Spleen (tissue), 11 donors: ENCODE results near the gene CTNNA2. TPM values are rescaled to one million over a fixed set of nuclear protein-coding genes. Genes with fewer than 3 reads are reported as not detected.
"Not testable (repeated sequence)": the region's sequence is repeated elsewhere in the genome, so short reads cannot be mapped to it uniquely, and the experiment has no call there.

Experiments used
- DNase-seq: peaks from one replicate; pipeline ENCODE4 v3.0.0-alpha.2; 2020
- H3K27ac ChIP-seq, 8 donors: fragments of 200-600 bp; sonication (generic) in 7 of 8; 1 replicate in 4 of 8; 2 replicates in 4 of 8; pipeline versions ENCODE4 v1.5.0 to v1.8.0; 2016 to 2021; ENCODE audit warnings: inconsistent platforms in 4 of 8, mild to moderate bottlenecking in 4 of 8, moderate library complexity in 1 of 8
- H3K27me3 ChIP-seq, 7 donors: fragments of 200-600 bp; sonication (generic) in 6 of 7; replicated peaks in 1 of 7; 1 replicate in 4 of 7; 2 replicates in 3 of 7; pipeline versions ENCODE4 v1.5.0 to v1.8.0; 2016 to 2021; ENCODE audit warnings: inconsistent platforms in 3 of 7, mild to moderate bottlenecking in 1 of 7
- H3K36me3 ChIP-seq, 6 donors: fragments of 200-600 bp; sonication (generic) in 5 of 6; 1 replicate in 4 of 6; 2 replicates in 2 of 6; pipeline versions ENCODE4 v1.5.0 to v1.8.0; 2016 to 2021; ENCODE audit warnings: inconsistent platforms in 2 of 6
- H3K4me1 ChIP-seq, 6 donors: fragments of 200-600 bp; sonication (generic) in 5 of 6; 1 replicate in 3 of 6; 2 replicates in 3 of 6; pipeline versions ENCODE4 v1.5.0 to v1.8.0; 2016 to 2021; ENCODE audit warnings: inconsistent platforms in 3 of 6
- H3K4me3 ChIP-seq, 8 donors: fragments of 200-600 bp; sonication (generic) in 7 of 8; 1 replicate in 4 of 8; 2 replicates in 4 of 8; pipeline versions ENCODE4 v1.5.0 to v1.8.0; 2016 to 2021; ENCODE audit warnings: inconsistent platforms in 4 of 8, mild to moderate bottlenecking in 4 of 8, moderate library complexity in 2 of 8
- H3K9me3 ChIP-seq, 8 donors: fragments of 200-600 bp; sonication (generic) in 7 of 8; 1 replicate in 4 of 8; 2 replicates in 4 of 8; pipeline versions ENCODE4 v1.5.0 to v1.8.0; 2016 to 2021; ENCODE audit warnings: inconsistent platforms in 4 of 8
- POLR2A ChIP-seq, 3 donors: fragments of 450-650 bp; IDR thresholded peaks; one replicate each; pipeline ENCODE4 v1.5.1; 2017; ENCODE audit warnings: antibody characterized with exemption in 3 of 3, mild to moderate bottlenecking in 1 of 3
- POLR2AphosphoS5 ChIP-seq, 3 donors: sonication (generic); formaldehyde crosslinking; IDR thresholded peaks; one replicate each; pipeline ENCODE4 v1.5.1; 2017; ENCODE audit warnings: antibody characterized with exemption in 3 of 3
- WGBS, 5 donors: extraction: QIAGEN DNeasy Blood & Tissue Kit in 3 of 5; methylation state at CpG; one replicate each; pipeline versions ENCODE4 v1.1.5 to v1.1.7; 2013 to 2018; 5-methylcytosine and 5-hydroxymethylcytosine counted together
- intact Hi-C: fragments of 100-400 bp; cut with DNase I; formaldehyde crosslinking; loops from one replicate; pipeline ENCODE4 v1.15.0; 2023; ENCODE audit warnings: low total_unique reads
- polyA plus RNA-seq, 3 donors: library from polyadenylated mRNA; stranded (reverse); fragments of 200-250 nt; gene quantifications; one replicate each; pipeline ENCODE4 v1.2.1, GENCODE V29; 2013
- total RNA-seq, 7 donors: library from RNA; depleted of rRNA in 3 of 7; stranded (reverse); fragments of >200 nt in 3 of 7; fragmentation: NEBNext Ultra II Directional in 4 of 7; extraction: Animal tissue kit (Norgen Biotek cat#: 25700) in 4 of 7; gene quantifications; one replicate each; pipeline versions ENCODE4 v1.1.0 to v1.2.1, GENCODE V29; 2016 to 2021
- TF ChIP-seq, protein P1 (sequence below), 11 experiments: fragments of 200-600 bp in 7 of 11; fragments of 450-650 bp in 4 of 11; sonication (generic) in 4 of 11; IDR thresholded peaks in 8 of 11; conservative IDR thresholded peaks in 3 of 11; 1 replicate in 7 of 11; 2 replicates in 4 of 11; pipeline versions ENCODE4 v1.4.0 to v1.8.0; 2016 to 2021; ENCODE audit warnings: antibody characterized with exemption in 11 of 11, inconsistent platforms in 4 of 11, mild to moderate bottlenecking in 1 of 11
- donor health status: healthy with polysubstance abuse.
- donor health status: DM: no; HTN: no; CAD: no; lungs with moderate emphysema.
- donor health status: DM: no; HTN: no; CAD: no.
- donor health status: Bipolar disorder and iron deficiency.
- donor health status: healthy.
- donor health status: DM: no; HTN: no; CAD: no.
- donor health status: DM: yes; HTN: yes; CAD: no.

CTNNA2 gene
- total and polyA plus RNA-seq, 10 donors = not detected

DNA sequence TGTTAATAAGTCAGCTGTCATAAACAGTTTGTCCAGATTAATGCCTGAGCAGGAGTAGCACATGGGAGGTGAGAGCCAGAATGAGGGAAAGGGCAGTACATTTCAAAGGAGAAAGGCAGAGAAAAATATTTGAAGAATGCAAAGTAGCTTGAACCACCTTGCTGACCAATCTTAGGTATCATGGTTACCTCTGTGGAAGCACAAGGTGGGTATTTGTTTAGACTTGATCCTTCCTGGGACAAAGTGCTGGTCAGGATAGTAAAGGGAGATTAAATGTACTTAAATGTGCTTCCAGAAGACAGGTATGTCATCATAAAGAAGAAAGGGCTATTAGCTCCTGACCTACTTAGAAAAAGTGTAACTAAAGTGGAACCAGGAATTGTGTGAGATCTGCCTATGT is 686.7 kb downstream of the CTNNA2 start:
- intact Hi-C loops = no loop called here
- TF ChIP-seq POLR2AphosphoS5 (IDR thresholded peaks at IDR 0.05) (no peak), POLR2A (IDR thresholded peaks at IDR 0.05) (no peak)
- TF ChIP-seq, protein P1, sequence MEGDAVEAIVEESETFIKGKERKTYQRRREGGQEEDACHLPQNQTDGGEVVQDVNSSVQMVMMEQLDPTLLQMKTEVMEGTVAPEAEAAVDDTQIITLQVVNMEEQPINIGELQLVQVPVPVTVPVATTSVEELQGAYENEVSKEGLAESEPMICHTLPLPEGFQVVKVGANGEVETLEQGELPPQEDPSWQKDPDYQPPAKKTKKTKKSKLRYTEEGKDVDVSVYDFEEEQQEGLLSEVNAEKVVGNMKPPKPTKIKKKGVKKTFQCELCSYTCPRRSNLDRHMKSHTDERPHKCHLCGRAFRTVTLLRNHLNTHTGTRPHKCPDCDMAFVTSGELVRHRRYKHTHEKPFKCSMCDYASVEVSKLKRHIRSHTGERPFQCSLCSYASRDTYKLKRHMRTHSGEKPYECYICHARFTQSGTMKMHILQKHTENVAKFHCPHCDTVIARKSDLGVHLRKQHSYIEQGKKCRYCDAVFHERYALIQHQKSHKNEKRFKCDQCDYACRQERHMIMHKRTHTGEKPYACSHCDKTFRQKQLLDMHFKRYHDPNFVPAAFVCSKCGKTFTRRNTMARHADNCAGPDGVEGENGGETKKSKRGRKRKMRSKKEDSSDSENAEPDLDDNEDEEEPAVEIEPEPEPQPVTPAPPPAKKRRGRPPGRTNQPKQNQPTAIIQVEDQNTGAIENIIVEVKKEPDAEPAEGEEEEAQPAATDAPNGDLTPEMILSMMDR (IDR thresholded peaks at IDR 0.05 in 8 of 11, conservative IDR thresholded peaks at IDR 0.05 in 3 of 11) = no peak
- H3K27ac ChIP-seq = no peak overlapping the region

DNA sequence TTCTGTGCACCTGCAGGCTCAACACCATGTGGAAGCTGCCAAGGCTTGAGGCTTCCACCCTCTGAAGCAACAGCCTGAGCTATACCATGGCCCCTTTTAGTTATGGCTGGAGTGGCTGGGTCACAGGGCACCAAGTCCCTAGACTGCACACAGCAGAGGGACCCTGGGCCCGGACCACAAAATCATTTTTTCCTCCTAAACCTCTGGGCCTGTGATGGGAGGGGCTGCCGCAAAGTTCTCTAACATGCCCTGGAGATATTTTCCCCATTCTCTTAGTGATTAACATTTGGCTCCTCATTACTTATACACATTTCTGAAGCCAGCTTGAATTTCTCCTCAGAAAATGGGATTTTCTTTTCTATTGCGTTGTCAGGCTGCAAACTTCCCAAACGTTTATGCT is 691.1 kb downstream of the CTNNA2 start:
- intact Hi-C loops = not testable (repeated sequence)
- WGBS, 5 donors = 82 to 92% (median 89%) methylated on average over 4 of the region's 4 CpGs

More for the DNA sequence above, 686.7 kb downstream of the CTNNA2 start:
- DNase-seq = no peak
- peaks cover 0 to 21% (median 15%) of the 10 kb centered on the region in 8 donors for H3K9me3 ChIP-seq
- no peaks in the 10 kb centered on the region for H3K27me3 ChIP-seq
- H3K36me3 ChIP-seq = no peaks in the 10 kb centered on the region
- H3K4me1 ChIP-seq = no peaks in the 10 kb centered on the region
- H3K4me3 ChIP-seq = no peak overlapping the region

DNA sequence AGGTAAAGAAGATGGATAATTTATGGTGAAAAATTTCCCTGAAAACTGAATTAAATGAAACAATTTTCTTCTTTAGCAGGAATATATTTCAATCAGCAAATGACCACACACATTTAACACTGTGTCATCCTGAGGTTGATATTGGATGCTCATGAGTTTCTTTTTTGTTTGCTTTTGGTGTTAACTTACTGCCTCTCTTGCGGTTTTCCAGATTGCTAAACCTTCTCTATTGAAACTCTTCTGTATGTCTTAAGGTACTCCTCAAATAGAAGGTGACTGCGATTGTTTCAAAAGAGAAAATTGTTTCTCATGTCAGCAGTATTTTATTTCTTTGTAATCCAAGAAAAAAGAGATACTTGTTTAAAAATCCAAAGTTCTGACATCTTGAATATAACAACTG is 692.6 kb downstream of the CTNNA2 start:
- Histone ChIP-seq H3K9me3 (peaks cover 0 to 33% (median 18%) of the 10 kb centered on the region in 8 donors), H3K4me1 (no peaks in the 10 kb centered on the region), H3K4me3 (no peak overlapping the region), H3K27me3 (no peaks in the 10 kb centered on the region), H3K27ac (no peak overlapping the region), H3K36me3 (no peaks in the 10 kb centered on the region)
- TF ChIP-seq POLR2A (IDR thresholded peaks at IDR 0.05) = no peak
- no peak for TF ChIP-seq POLR2AphosphoS5 (IDR thresholded peaks at IDR 0.05)
- intact Hi-C loops = no loop called here
- 71 to 89% (median 85%) methylated on average over 2 of the region's 2 CpGs for whole genome bisulfite sequencing, 5 donors
- DNase-seq = no peak

More for the DNA sequence above, 691.1 kb downstream of the CTNNA2 start:
- not testable (repeated sequence) for DNase-seq, H3K27me3 ChIP-seq, H3K4me1 ChIP-seq, H3K4me3 ChIP-seq, H3K27ac ChIP-seq, H3K36me3 ChIP-seq
- H3K9me3 ChIP-seq = peaks cover 0 to 29% (median 18%) of the 10 kb centered on the region in 8 donors

DNA sequence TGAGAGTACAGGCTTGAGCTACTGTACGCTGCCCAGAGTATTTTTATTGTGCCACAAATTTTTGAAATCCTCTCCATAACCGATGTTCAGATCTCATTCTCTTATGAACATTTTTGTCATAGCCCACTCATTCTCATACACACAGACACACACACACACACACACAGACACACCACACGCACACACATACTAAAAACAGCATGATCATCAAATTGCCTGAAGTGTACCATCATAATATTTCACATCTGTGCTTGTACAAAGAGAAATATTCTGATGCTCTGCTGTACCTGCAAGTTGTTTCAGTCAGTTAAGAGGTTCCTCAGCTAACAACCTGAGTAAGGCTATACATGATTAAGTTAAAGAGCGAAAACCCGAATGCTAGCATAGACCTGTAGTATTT is 696.6 kb downstream of the CTNNA2 start:
- Histone ChIP-seq H3K9me3 (peaks cover 0 to 15% (median 3%) of the 10 kb centered on the region in 8 donors), H3K27ac (no peak overlapping the region), H3K27me3 (no peaks in the 10 kb centered on the region), H3K36me3 (no peaks in the 10 kb centered on the region), H3K4me1 (no peaks in the 10 kb centered on the region), H3K4me3 (no peak overlapping the region)
- no peak for DNase-seq
- intact Hi-C loops = no loop called here
- 86 to 96% (median 90%) methylated on average over 5 of the region's 5 CpGs for WGBS, 5 donors
- TF ChIP-seq POLR2A (IDR thresholded peaks at IDR 0.05) (no peak), POLR2AphosphoS5 (IDR thresholded peaks at IDR 0.05) (no peak)
- TF ChIP-seq, protein P1 (IDR thresholded peaks at IDR 0.05 in 8 of 11, conservative IDR thresholded peaks at IDR 0.05 in 3 of 11) = no peak

DNA sequence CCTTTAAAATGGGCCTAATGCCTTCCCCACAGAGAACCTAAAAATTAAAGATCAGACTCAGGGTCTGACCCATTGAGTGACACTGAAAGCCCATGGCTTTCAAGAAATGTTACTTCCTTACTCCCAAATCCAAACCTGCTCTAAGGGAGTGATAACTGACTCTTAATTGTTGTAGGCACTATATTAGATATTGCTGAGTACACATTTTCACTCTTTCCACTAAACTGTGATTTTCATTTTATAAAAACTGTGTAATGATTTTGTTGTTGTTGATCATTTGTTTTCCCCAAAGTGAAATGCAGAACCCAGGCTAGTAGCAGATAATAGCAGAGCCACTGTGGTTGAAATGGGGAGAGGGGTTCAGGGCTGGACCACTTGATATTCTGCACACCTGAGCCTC is 704.6 kb downstream of the CTNNA2 start:
- Histone ChIP-seq H3K9me3 (peaks cover 0 to 34% (median 13%) of the 10 kb centered on the region in 8 donors), H3K27me3 (no peaks in the 10 kb centered on the region), H3K27ac (no peak overlapping the region), H3K4me3 (no peak overlapping the region), H3K36me3 (no peaks in the 10 kb centered on the region), H3K4me1 (no peaks in the 10 kb centered on the region)
- TF ChIP-seq POLR2AphosphoS5 (IDR thresholded peaks at IDR 0.05) (no peak), POLR2A (IDR thresholded peaks at IDR 0.05) (no peak)
- TF ChIP-seq, protein P1 (IDR thresholded peaks at IDR 0.05 in 8 of 11, conservative IDR thresholded peaks at IDR 0.05 in 3 of 11) = no peak
- intact Hi-C loops = no loop called here
- no peak for DNase-seq
